Lower leg skin (tissue), 4 donors: ENCODE results near the gene RPS6KL1. TPM values are rescaled to one million over a fixed set of nuclear protein-coding genes. Genes with fewer than 3 reads are reported as not detected.

Experiments used
- DNase-seq, 2 donors: peaks; one replicate each; pipeline ENCODE4 v3.0.0-alpha.2; 2019; ENCODE audit warnings: low spot score in 2 of 2
- H3K4me3 ChIP-seq: fragments of 200-600 bp; sonication (generic); 2 replicates; pipeline ENCODE4 v1.5.1; 2017; ENCODE audit warnings: mild to moderate bottlenecking, low read depth; ENCODE audit not compliant: poor library complexity, severe bottlenecking
- CTCF ChIP-seq, 3 donors: fragments of 450-650 bp; IDR thresholded peaks; one replicate each; pipeline ENCODE4 v1.5.1; 2016; ENCODE audit warnings: antibody characterized with exemption in 3 of 3, mild to moderate bottlenecking in 3 of 3, moderate library complexity in 2 of 3
- POLR2A ChIP-seq, 2 donors: fragments of 450-650 bp; IDR thresholded peaks; one replicate each; pipeline ENCODE4 v1.6.1; 2016 to 2017; ENCODE audit warnings: antibody characterized with exemption in 2 of 2, mild to moderate bottlenecking in 1 of 2, moderate library complexity in 1 of 2
- WGBS, 2 donors: methylation state at CpG; one replicate each; pipeline ENCODE4 v1.1.5; 2018; 5-methylcytosine and 5-hydroxymethylcytosine counted together
- intact Hi-C: fragments of 100-400 bp; cut with DNase I; formaldehyde crosslinking; loops from one replicate; pipeline ENCODE4 v1.15.0; 2023; ENCODE audit warnings: low total_unique reads
- total RNA-seq, 4 donors: library from RNA; depleted of rRNA; stranded (reverse); fragments of >200 nt; gene quantifications; one replicate each; pipeline ENCODE4 v1.1.0, GENCODE V29; 2016

The RPS6KL1 gene
- total RNA-seq, 4 donors from 2014 or later, result 0.38 to 3.7 (median 2.1) TPM

- intact Hi-C loops, result loop anchor here (10.0 kb wide), 1 partner anchor 166 kb away; no protein-coding TSS in a partner anchor
- H3K4me3 ChIP-seq, result no peak overlapping the region
- WGBS, 2 donors, result 86 to 93% methylated on average over 8 to 9 of the region's 9 CpGs
- no peak for DNase-seq
- TF ChIP-seq CTCF (IDR thresholded peaks at IDR 0.05) (no peak), POLR2A (IDR thresholded peaks at IDR 0.05) (no peak)
Observed at GRCh38 chr14:74918380-74918779, 4.7 kb downstream of the RPS6KL1 start.

GRCh38 chr14:74917646-74918081 lies 5.4 kb downstream of the RPS6KL1 start:
- 18 to 23% methylated on average over 13 of the region's 13 CpGs for WGBS, 2 donors
- intact Hi-C loops, result loop anchor here (10.0 kb wide), 1 partner anchor 167 kb away; no protein-coding TSS in a partner anchor
- TF ChIP-seq POLR2A (IDR thresholded peaks at IDR 0.05), result no peak
- no peak for TF ChIP-seq CTCF (IDR thresholded peaks at IDR 0.05)
- no peak overlapping the region for H3K4me3 ChIP-seq
- peak; percentile 65 to 94 for DNase-seq

DNA sequence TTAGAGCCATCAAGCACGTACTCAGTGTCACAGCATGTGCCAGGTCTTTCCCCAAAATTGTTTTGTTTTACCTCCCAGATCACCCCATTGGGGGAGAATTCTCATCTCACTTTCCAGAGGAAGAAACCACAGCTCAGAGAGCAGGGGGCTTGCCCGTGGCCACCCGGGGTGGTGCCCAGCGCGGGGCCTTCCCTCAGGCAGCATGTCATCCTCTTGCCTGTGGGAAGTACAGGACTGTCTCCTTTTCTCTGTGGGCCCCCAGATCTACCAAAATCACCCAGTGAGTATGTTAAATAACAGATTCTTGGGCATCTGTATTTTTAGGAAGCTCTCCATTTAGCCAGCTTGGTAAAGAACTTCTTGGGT lies 5.9 kb downstream of the RPS6KL1 start:
- H3K4me3 ChIP-seq, result no peak overlapping the region
- TF ChIP-seq POLR2A (IDR thresholded peaks at IDR 0.05), result no peak
- TF ChIP-seq CTCF (IDR thresholded peaks at IDR 0.05), result no peak
- WGBS, 2 donors, result 62 to 70% methylated on average over 5 of the region's 5 CpGs
- DNase-seq, result no peak
- intact Hi-C loops, result loop anchor here (10.0 kb wide), 1 partner anchor 168 kb away; no protein-coding TSS in a partner anchor

DNA sequence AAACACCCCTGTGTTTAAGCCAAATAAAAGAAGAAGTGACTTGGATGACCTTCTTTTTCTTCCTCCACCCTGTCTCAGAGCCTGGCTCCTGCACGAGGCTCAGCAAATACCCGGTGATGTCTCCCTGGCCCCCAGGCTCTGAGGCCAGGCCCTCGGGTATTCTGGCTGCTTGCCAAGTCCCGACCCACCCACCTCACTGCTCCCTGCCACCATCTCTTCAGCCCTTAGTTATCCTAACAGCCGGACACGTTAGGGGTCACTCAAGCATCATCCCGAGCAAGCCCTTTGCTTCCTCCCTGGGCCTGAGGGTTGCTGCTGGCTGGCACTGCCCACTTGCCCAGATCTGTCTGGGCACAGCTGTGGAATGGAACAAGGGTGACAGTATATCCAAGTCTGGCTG lies 7.2 kb downstream of the RPS6KL1 start:
- TF ChIP-seq CTCF (IDR thresholded peaks at IDR 0.05), result no peak
- no peak for TF ChIP-seq POLR2A (IDR thresholded peaks at IDR 0.05)
- peak in 1 of 2 donors; percentile 84 for DNase-seq
- WGBS, 2 donors, result 36 to 41% methylated on average over 7 of the region's 7 CpGs
- intact Hi-C loops, result loop anchor here (10.0 kb wide), 1 partner anchor 169 kb away; no protein-coding TSS in a partner anchor
- H3K4me3 ChIP-seq, result no peak overlapping the region

GRCh38 chr14:74915426-74915825 lies 7.6 kb downstream of the RPS6KL1 start:
- intact Hi-C loops, result loop anchor here (10.0 kb wide), 1 partner anchor 169 kb away; no protein-coding TSS in a partner anchor
- DNase-seq, result peak in 1 of 2 donors; percentile 80
- WGBS, 2 donors, result 59 to 67% methylated on average over 4 of the region's 4 CpGs
- TF ChIP-seq CTCF (IDR thresholded peaks at IDR 0.05) (no peak), POLR2A (IDR thresholded peaks at IDR 0.05) (no peak)
- H3K4me3 ChIP-seq, result no peak overlapping the region
